GM19467 (cell line): ENCODE results near the gene APMAP.
"Not testable (repeated sequence)": the region's sequence is repeated elsewhere in the genome, so short reads cannot be mapped to it uniquely, and the experiment has no call there.

Source experiments
- ATAC-seq: cut with Tn5 transposase; IDR thresholded peaks from one replicate; pipeline ENCODE4 v1.9.1; 2021; ENCODE audit warnings: mild to moderate bottlenecking, moderate library complexity; ENCODE audit not compliant: unreplicated experiment

The APMAP gene

GRCh38 chr20:25008388-25009217 lies 16.1 kb upstream of the APMAP start:
- ATAC-seq: no peak

GRCh38 chr20:25007491-25008305 lies 15.1 kb upstream of the APMAP start:
- no peak for ATAC-seq

GRCh38 chr20:25006431-25007167 lies 14.0 kb upstream of the APMAP start:
- no peak for ATAC-seq

GRCh38 chr20:25005661-25006060 lies 13.1 kb upstream of the APMAP start:
- no peak for ATAC-seq

- no peak for ATAC-seq
These were observed 12.7 kb upstream of the APMAP start for GRCh38 chr20:25005220-25005619.

- ATAC-seq: no peak
These were observed 10.5 kb upstream of the APMAP start for GRCh38 chr20:25003002-25003401.

GRCh38 chr20:25001323-25001722 lies 8.8 kb upstream of the APMAP start:
- not testable (repeated sequence) for ATAC-seq

- ATAC-seq: no peak
These were observed 7.8 kb upstream of the APMAP start for GRCh38 chr20:25000268-25000801.

GRCh38 chr20:24999568-24999967 lies 7.0 kb upstream of the APMAP start:
- no peak for ATAC-seq

- no peak for ATAC-seq
These were observed 6.3 kb upstream of the APMAP start for GRCh38 chr20:24998631-24999445.

- no peak for ATAC-seq
These were observed 5.6 kb upstream of the APMAP start for GRCh38 chr20:24998121-24998520.

GRCh38 chr20:24996449-24997377 lies 4.2 kb upstream of the APMAP start:
- ATAC-seq: no peak

- no peak for ATAC-seq
These were observed 3.3 kb upstream of the APMAP start for GRCh38 chr20:24995741-24996448.

- ATAC-seq: no peak
These were observed 2.2 kb upstream of the APMAP start for GRCh38 chr20:24994470-24995368.

- ATAC-seq: no peak
These were observed 1.6 kb upstream of the APMAP start for GRCh38 chr20:24994186-24994465.

GRCh38 chr20:24993337-24994185 lies 1.0 kb upstream of the APMAP start:
- no peak for ATAC-seq
